Bronchus fibroblast of lung (primary cell): ENCODE results near the gene FRG2C. TPM values are rescaled to one million over a fixed set of nuclear protein-coding genes. Genes with fewer than 3 reads are reported as not detected.

Experiments
- total RNA-seq: library from RNA; depleted of rRNA; stranded (reverse); fragments of >200 nt; gene quantifications from 2 replicates; pipeline ENCODE4 v1.2.3, GENCODE V29; 2015

Gene FRG2C
- not detected in 2 replicates for total RNA-seq

GRCh38 chr3:75664028-75664427, at the start of gene FRG2C:
Gene FRG2C (plus strand): TSS chr3:75664328. CDS start chr3:75664380, 52 bp downstream.

Other genes starting within 250 kb of the FRG2C start
- gene ZNF717, start 121.2 kb downstream of the FRG2C start, total RNA-seq, result 7.1 and 7.3 TPM in 2 replicates